Large intestine (tissue), 3 donors: Measurements from ENCODE around the gene AFAP1L2. TPM values are rescaled to one million over a fixed set of nuclear protein-coding genes. Genes with fewer than 3 reads are reported as not detected.

Experiments
- DNase-seq, 2 donors: peaks; one replicate each; pipeline versions ENCODE4 v3.0.0 to v3.0.0-alpha.2; 2013
- H3K27ac ChIP-seq: one replicate; pipeline ENCODE4 v1.5.1; 2013; ENCODE audit warnings: low read length
- H3K27me3 ChIP-seq: 2 replicates; pipeline ENCODE4 v1.6.1; 2013; ENCODE audit warnings: low read length; ENCODE audit not compliant: control insufficient read depth, insufficient read depth
- H3K36me3 ChIP-seq: 2 replicates; pipeline ENCODE4 v1.6.1; 2013; ENCODE audit warnings: low read length; ENCODE audit not compliant: control insufficient read depth, insufficient read depth
- H3K4me1 ChIP-seq: one replicate; pipeline ENCODE4 v1.6.1; 2013; ENCODE audit warnings: low read length; ENCODE audit not compliant: control insufficient read depth, insufficient read depth
- H3K4me3 ChIP-seq: one replicate; pipeline ENCODE4 v1.5.1; 2013; ENCODE audit warnings: low read length
- H3K9me3 ChIP-seq: one replicate; pipeline ENCODE4 v1.6.1; 2013; ENCODE audit warnings: mild to moderate bottlenecking, low read depth, low read length, moderate library complexity; ENCODE audit not compliant: control insufficient read depth
- WGBS: methylation state at CpG from one replicate; pipeline ENCODE4 v1.1.5; 2013; ENCODE audit warnings: low lambda C conversion rate; ENCODE audit not compliant: insufficient coverage; 5-methylcytosine and 5-hydroxymethylcytosine counted together
- polyA plus RNA-seq: library from polyadenylated mRNA; unstranded; fragments of 120-200 nt; gene quantifications from one replicate; pipeline ENCODE4 v1.2.1, GENCODE V29; 2013

Gene AFAP1L2
- polyA plus RNA-seq, 1 donor, result 12.0 TPM

- Histone ChIP-seq H3K27me3 (no peaks in the 10 kb centered on the region), H3K4me3 (no peak overlapping the region), H3K4me1 (peaks cover 3% of the 10 kb centered on the region), H3K27ac (no peak overlapping the region), H3K9me3 (no peaks in the 10 kb centered on the region), H3K36me3 (no peaks in the 10 kb centered on the region)
- DNase-seq, result no peak
- no CpG with 5 or more reads among the region's 3 CpGs for WGBS
Observed at GRCh38 chr10:114273910-114274309, 130.4 kb downstream of the AFAP1L2 start.

GRCh38 chr10:114272696-114273095 is 131.6 kb downstream of the AFAP1L2 start:
- no peak overlapping the region for H3K4me3 ChIP-seq
- H3K9me3 ChIP-seq, result no peaks in the 10 kb centered on the region
- no peaks in the 10 kb centered on the region for H3K27me3 ChIP-seq
- no CpG with 5 or more reads among the region's 6 CpGs for WGBS
- H3K4me1 ChIP-seq, result peaks cover 3% of the 10 kb centered on the region
- no peak overlapping the region for H3K27ac ChIP-seq
- no peak for DNase-seq
- H3K36me3 ChIP-seq, result no peaks in the 10 kb centered on the region

- H3K9me3 ChIP-seq, result no peaks in the 10 kb centered on the region
- WGBS, result no CpG with 5 or more reads among the region's 4 CpGs
- peaks cover 3% of the 10 kb centered on the region for H3K4me1 ChIP-seq
- no peak overlapping the region for H3K4me3 ChIP-seq
- DNase-seq, result no peak
- no peaks in the 10 kb centered on the region for H3K36me3 ChIP-seq
- H3K27ac ChIP-seq, result no peak overlapping the region
- H3K27me3 ChIP-seq, result no peaks in the 10 kb centered on the region
Observed at GRCh38 chr10:114271779-114272167, 132.5 kb downstream of the AFAP1L2 start.

GRCh38 chr10:114271075-114271778 is 133.1 kb downstream of the AFAP1L2 start:
- Histone ChIP-seq H3K4me3 (no peak overlapping the region), H3K27me3 (no peaks in the 10 kb centered on the region), H3K9me3 (no peaks in the 10 kb centered on the region), H3K4me1 (peaks cover 3% of the 10 kb centered on the region), H3K36me3 (no peaks in the 10 kb centered on the region), H3K27ac (peak overlapping the region; percentile 10)
- peak in 1 of 2 donors; percentile 57 for DNase-seq
- WGBS, result 40% methylated on average over 1 of the region's 3 CpGs

GRCh38 chr10:114266521-114266920 is 137.8 kb downstream of the AFAP1L2 start:
- WGBS, result no CpG with 5 or more reads among the region's 5 CpGs

GRCh38 chr10:114265392-114266053 is 138.8 kb downstream of the AFAP1L2 start:
- Histone ChIP-seq H3K4me3 (no peak overlapping the region), H3K9me3 (no peaks in the 10 kb centered on the region), H3K4me1 (no peaks in the 10 kb centered on the region), H3K36me3 (no peaks in the 10 kb centered on the region), H3K27me3 (no peaks in the 10 kb centered on the region), H3K27ac (no peak overlapping the region)
- no peak for DNase-seq
- WGBS, result no CpG with 5 or more reads among the region's 6 CpGs

More at GRCh38 chr10:114266521-114266920, 137.8 kb downstream of the AFAP1L2 start:
- Histone ChIP-seq H3K9me3 (no peaks in the 10 kb centered on the region), H3K27ac (no peak overlapping the region), H3K36me3 (no peaks in the 10 kb centered on the region), H3K4me1 (peaks cover 3% of the 10 kb centered on the region), H3K4me3 (no peak overlapping the region), H3K27me3 (no peaks in the 10 kb centered on the region)
- no peak for DNase-seq

GRCh38 chr10:114262496-114262895 is 141.8 kb downstream of the AFAP1L2 start:
- H3K27ac ChIP-seq, result no peak overlapping the region
- H3K27me3 ChIP-seq, result no peaks in the 10 kb centered on the region
- no peaks in the 10 kb centered on the region for H3K36me3 ChIP-seq
- 100% methylated on average over 1 of the region's 4 CpGs for WGBS
- peaks cover 4% of the 10 kb centered on the region for H3K4me1 ChIP-seq
- no peaks in the 10 kb centered on the region for H3K9me3 ChIP-seq
- DNase-seq, result no peak
- H3K4me3 ChIP-seq, result no peak overlapping the region

GRCh38 chr10:114261076-114261475 is 143.2 kb downstream of the AFAP1L2 start:
- DNase-seq, result peak in 1 of 2 donors; percentile 13

GRCh38 chr10:114260366-114260765 is 143.9 kb downstream of the AFAP1L2 start:
- H3K27me3 ChIP-seq, result no peaks in the 10 kb centered on the region

More at GRCh38 chr10:114261076-114261475, 143.2 kb downstream of the AFAP1L2 start:
- Histone ChIP-seq H3K4me1 (peaks cover 4% of the 10 kb centered on the region), H3K27ac (no peak overlapping the region), H3K36me3 (no peaks in the 10 kb centered on the region), H3K27me3 (no peaks in the 10 kb centered on the region), H3K9me3 (no peaks in the 10 kb centered on the region), H3K4me3 (no peak overlapping the region)
- no CpG with 5 or more reads among the region's 2 CpGs for WGBS

GRCh38 chr10:114259824-114260223 is 144.5 kb downstream of the AFAP1L2 start:
- Histone ChIP-seq H3K4me3 (no peak overlapping the region), H3K4me1 (peaks cover 4% of the 10 kb centered on the region), H3K36me3 (no peaks in the 10 kb centered on the region), H3K9me3 (no peaks in the 10 kb centered on the region), H3K27me3 (no peaks in the 10 kb centered on the region), H3K27ac (no peak overlapping the region)
- DNase-seq, result no peak
- no CpG with 5 or more reads among the region's 10 CpGs for WGBS

More at GRCh38 chr10:114260366-114260765, 143.9 kb downstream of the AFAP1L2 start:
- H3K4me3 ChIP-seq, result no peak overlapping the region
- no peak for DNase-seq
- no peak overlapping the region for H3K27ac ChIP-seq
- H3K4me1 ChIP-seq, result peaks cover 4% of the 10 kb centered on the region
- H3K36me3 ChIP-seq, result no peaks in the 10 kb centered on the region
- no peaks in the 10 kb centered on the region for H3K9me3 ChIP-seq
- no CpG with 5 or more reads among the region's 5 CpGs for WGBS
